Measurements from ENCODE around the gene CARD11. TPM values are rescaled to one million over a fixed set of nuclear protein-coding genes. Genes with fewer than 3 reads are reported as not detected.
"Not testable (repeated sequence)": the region's sequence is repeated elsewhere in the genome, so short reads cannot be mapped to it uniquely, and the experiment has no call there.

The CARD11 gene
- total RNA-seq, 1 donor from 2014 or later: 3.9 TPM

DNA sequence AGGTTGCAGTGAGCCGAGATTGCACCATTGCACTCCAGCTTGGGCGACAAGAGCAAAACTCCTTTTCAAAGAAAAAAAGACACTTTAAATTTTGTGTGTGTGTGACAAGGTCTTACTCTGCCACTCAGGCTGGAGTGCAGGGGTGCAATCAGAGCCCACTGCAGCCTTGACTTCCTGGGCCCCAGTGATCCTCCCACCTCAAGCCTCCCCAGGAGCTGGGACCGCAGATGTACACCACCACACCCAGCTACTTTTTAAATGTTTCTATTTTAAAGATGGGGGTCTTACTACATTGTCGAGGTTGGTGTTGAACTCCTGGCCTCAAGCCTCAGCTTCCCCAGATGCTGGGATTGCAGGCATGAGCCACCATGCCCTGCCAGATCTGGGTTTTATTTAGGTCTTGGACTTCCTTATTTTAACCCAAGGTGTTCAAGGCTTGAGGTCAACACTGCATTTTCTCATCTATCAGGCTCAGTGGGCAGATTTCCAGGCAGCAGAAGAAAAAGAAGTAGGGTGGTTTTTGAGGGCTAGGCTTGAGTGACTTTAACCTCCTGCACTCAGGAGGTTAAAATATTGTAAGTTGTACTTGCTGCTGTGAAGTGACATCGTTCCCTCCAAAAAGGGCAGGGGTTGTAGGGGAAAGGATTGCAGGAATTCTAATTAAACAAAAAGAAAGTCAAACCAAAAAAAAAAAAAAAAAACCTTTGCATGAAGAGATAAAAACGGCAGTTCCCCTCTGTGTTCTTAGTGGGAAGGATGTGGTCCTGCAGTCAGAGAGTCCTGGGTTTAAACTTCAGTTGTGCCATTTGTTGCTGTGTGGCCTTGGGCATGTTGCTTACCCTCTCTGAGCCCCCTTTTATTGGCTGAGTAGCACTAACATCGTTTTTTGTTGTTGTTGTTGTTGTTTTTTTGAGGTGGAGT, 71.5 kb downstream of the CARD11 start:
- peak; percentile 5 for DNase-seq (ENCODE audit: low spot score)
- ATAC-seq: no peak
- intact Hi-C loops (cut with DNase I): no loop called here

DNA sequence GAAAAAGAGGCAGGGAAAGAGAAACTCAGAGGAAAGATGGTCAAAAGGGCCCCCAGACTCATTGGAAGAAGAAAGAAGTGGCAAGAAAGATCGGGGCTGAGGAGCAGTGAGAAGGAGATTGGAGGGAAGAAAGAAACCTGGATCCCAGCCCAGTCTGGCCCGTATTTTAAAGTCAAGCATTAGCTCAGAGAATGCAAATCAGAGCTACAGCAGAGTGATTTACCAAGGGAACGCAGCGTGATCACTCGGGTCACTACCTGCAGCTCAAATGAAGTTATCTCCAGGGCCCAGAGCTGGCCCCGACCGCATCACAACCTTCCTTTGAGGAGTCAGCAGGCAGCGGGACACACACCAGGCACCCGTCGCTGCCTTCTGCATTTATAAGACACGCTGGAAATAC, 72.8 kb downstream of the CARD11 start:
- intact Hi-C loops (cut with DNase I): no loop called here
- no peak for ATAC-seq
- peak; percentile 8 for DNase-seq (ENCODE audit: low spot score)

DNA sequence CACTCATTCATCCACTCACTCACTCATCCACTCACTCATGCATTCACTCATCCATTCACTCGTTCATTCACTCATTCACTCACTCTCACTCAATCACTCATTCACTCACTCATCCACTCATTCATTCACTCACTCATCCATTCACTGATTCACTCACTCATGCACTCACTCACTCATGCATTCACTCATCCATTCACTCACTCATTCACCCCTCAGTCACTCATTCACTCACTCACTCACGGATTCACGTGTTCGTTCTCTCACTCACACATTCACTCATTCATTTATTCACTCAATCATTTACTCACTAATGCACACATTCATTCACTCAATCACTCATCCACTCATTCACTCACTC, 73.4 kb downstream of the CARD11 start:
- no peak for ATAC-seq
- intact Hi-C loops (cut with DNase I): no loop called here
- no peak for DNase-seq (ENCODE audit: low spot score)

DNA sequence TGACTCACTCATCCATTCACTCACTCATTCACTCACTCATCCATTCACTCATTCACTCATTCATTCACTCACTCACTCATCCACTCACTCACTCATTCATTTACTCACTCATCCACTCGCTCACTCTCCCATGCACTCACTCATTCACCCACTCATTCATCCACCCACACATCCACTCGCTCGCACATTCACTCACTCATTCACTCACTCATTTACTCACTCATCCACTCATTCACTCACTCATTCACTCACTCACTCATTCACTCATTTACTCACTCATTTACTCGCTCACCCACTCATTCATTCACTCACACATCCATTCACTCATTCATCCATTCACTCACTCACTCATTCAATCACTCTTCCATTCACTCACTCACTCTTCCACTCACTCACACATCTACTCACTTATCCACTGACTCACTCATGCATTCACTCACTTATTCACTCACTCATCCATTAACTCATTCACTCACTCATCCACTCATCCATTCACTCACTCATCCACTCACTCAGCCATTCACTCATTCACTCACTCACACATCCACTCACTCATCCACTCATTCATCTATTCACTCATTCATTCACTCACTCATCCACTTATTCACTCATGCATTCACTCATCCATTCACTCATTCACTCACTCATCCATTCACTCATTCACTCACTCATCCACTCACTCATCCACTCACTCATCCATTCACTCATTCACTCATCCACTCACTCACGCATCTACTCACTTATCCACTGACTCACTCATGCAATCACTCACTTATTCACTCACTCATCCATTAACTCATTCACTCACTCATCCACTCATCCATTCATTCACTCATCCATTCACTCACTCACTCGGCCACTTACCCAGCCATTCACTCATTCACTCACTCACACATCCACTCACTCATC, 74.0 kb downstream of the CARD11 start:
- ATAC-seq: no peak
- intact Hi-C loops (cut with DNase I): no loop called here
- peak; percentile 9 for DNase-seq (ENCODE audit: low spot score)

DNA sequence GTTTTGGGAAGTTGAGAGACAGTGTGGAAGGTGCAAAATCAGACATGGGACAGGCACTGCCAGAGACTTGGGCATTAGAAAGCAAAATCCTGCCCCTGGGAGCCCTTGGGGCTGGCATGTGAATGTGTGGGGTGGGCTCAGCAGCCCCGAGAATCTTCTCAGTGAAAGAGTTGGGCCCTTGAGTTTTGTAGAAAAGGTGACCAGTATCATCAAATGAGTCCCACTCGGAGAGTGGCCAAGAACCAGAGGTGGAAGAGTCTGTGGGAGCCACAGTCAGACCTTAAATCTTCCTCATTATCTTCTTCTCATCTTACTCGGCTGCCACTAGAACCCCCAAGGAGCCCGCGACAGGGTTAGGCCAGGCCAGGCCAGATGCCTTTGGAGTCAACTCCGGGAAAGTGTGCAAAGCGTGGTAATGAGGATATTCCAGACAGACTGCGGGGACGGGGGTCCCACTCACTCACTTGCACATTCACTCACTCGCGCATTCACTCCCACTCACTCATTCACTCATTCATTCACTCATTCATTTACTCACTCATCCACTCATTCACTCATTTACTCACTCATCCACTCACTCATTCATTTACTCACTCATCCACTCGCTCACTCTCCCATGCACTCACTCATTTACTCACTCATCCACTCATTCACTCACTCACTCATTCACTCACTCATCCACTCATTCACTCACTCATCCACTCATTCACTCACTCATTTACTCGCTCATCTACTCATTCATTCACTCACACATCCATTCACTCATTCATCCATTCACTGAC, 74.9 kb downstream of the CARD11 start:
- intact Hi-C loops (cut with DNase I): no loop called here
- no peak for ATAC-seq
- peak; percentile 13 for DNase-seq (ENCODE audit: low spot score)

DNA sequence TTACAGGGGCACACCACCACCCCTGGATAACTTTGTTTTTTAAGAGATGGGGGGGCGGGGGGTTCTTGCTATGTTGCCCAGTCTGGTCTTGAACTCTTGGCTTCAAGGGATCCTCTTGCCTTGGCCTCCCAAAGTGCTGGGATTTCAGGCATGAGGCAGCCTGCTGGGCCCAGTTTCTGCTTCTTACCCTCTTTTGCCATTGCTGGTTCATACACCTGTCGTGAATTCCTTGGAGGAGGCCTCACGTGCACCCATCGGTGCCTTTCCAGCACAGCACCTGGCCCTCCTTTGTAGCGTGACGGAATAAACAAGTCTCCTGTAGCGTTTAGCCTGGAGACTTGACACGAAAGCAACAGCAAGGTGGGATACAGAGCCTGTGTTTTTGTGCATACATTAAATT, 75.5 kb downstream of the CARD11 start:
- peak; percentile 6 for DNase-seq (ENCODE audit: low spot score)
- intact Hi-C loops (cut with DNase I): no loop called here
- ATAC-seq: no peak

DNA sequence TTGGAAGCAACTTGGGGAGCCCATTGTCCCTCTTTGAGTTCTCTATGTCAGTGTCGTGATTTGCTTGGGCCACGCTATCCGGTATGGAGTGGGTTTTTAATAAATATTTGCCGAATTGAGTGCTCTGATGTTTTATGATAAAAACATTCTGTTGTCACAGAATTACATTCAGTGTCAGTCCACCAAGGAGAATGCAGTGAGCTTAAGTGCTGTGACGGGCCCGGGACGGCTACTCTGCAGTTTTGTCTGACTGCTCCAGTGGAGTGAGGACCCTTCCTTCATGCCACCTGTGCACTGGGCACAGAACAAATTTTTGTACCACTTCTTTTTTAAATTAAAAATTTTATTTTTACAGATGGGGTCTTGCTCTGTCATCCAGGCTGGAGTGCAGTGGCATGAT, 76.0 kb downstream of the CARD11 start:
- DNase-seq (ENCODE audit: low spot score): peak; percentile 17
- intact Hi-C loops (cut with DNase I): no loop called here
- no peak for ATAC-seq

DNA sequence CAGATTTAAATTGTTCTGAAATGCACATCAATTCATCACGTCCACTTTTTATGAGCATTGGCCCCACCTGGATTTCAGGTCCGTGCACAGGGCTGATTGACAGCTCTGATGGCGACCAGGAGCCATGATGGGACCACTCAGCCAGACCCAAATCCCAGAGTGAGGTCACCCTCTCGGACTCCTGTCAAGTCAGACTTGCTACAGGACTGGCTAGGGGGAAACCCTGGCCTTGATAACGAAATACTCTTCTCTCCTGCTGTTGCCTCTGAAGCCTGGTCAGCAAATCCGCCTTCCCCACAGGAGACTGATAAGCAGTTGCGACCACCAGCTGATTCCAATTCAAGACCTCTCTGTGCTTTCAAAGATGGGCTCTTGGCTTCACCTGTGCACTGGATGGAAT, 76.4 kb downstream of the CARD11 start:
- ATAC-seq: no peak
- DNase-seq (ENCODE audit: low spot score): peak; percentile 23
- intact Hi-C loops (cut with DNase I): no loop called here

DNA sequence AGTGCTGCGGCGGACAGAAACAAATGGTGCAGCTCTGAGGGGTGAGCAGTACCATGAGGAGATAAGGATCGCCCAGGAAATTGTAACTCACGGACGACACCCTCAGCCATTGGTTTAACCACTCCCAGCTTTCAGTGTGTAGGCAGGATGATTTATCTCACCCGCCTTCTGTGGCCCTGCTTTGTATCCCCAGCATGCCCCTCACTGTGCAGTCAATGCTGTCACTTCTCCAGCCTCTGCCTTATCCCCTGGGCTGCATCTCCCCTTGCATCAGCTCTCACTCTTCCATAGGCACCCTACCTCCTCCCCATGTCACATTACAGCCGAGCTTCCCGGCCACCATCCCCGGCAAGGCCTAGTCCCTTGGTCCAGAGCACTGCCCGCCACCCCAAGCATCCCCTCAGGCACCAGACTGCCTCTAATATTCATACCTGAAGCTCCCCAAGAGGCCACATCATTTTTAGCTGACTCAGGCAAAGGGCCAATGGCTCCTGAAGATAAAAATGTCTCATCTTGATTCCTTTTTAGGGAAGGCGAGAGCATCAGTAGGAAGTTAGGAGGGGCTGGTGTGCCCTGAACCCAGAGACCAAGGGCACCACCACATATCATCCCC, 77.1 kb downstream of the CARD11 start:
- DNase-seq (ENCODE audit: low spot score): peak; percentile 12
- no peak for ATAC-seq
- intact Hi-C loops (cut with DNase I): no loop called here

DNA sequence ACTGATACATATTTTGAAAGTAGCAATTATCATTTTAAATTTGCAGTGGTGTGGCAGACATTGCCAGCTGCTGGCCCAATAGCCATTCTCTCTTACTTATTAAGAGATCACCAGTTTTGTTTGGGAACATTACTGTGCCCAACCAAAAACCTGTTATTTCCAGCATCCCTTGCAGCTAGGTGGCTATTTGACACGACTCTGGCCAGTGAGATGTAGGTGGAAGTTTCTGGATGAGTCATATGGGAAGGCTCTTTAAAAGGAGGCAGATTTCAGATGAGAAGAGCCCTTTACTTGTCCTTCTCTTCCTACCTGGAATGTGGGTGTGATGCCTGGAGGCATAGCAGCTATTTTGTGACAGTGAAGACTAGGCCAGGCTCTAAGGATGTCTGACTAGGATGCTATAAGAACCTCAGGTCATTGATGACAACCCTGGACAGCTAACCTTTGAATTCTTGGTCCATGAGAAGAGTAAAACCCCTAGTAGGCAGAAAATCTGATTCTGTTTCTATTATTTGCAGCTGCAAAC, 77.9 kb downstream of the CARD11 start:
- DNase-seq (ENCODE audit: low spot score) (no peak), ATAC-seq (no peak)
- intact Hi-C loops (cut with DNase I): no loop called here

DNA sequence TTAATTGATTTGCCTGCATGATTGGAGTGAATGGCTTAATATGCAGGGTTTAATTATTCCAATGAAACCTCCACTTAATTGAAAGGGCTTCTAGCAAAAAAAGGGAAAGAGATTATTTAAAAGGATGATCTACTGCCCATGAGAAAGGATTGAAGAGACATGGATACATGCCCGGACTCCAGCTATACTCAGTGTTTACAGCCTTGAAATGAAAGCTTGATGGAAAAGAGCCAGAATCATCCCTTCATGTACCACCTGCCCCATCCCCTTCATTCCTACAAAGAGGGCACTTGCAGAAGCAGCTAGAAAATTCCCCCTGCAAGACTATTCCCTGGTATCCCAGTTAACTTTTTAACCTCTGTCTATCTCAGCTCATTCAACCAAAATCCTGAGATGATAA, 78.4 kb downstream of the CARD11 start:
- intact Hi-C loops (cut with DNase I): no loop called here
- DNase-seq (ENCODE audit: low spot score) (no peak), ATAC-seq (no peak)

DNA sequence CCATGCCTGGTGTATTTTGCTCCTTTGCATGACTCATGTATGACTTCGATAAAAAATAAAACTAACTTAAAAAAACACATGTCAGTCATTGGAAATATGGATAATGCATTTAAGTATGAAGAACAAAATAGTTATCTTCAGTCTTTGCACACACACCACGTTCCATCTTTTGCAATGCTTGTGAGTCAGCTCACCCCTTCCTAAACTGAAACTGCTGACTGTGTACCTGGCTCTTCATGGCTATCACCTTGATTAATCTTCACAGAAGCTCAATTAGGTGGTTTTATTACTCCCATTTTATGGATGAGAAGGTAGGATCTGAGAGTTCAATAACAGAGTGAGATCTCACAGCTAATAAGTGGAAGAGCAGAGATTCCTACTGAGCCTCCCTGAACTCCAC, 79.5 kb downstream of the CARD11 start:
- DNase-seq (ENCODE audit: low spot score): no peak
- intact Hi-C loops (cut with DNase I): no loop called here
- no peak for ATAC-seq

DNA sequence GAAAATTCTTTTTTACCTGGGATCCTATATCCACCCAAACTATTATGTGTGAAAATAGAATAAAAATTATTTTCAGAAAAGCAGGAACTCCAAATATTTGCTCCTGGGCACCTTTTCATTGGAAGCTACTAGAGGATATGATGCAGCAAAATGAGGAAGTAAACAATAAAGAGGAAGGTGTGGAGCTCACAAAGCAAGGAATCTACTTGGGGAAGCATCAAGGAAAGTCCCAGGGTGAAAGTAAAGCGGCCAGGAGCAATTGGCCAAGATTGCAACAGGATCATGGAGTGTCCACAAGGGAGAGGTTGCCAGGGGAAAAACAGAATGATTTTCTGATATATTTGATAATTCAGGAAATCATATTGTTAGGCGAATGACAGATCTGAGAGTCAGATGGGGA, 80.8 kb downstream of the CARD11 start:
- intact Hi-C loops (cut with DNase I): no loop called here
- DNase-seq (ENCODE audit: low spot score): no peak
- no peak for ATAC-seq

DNA sequence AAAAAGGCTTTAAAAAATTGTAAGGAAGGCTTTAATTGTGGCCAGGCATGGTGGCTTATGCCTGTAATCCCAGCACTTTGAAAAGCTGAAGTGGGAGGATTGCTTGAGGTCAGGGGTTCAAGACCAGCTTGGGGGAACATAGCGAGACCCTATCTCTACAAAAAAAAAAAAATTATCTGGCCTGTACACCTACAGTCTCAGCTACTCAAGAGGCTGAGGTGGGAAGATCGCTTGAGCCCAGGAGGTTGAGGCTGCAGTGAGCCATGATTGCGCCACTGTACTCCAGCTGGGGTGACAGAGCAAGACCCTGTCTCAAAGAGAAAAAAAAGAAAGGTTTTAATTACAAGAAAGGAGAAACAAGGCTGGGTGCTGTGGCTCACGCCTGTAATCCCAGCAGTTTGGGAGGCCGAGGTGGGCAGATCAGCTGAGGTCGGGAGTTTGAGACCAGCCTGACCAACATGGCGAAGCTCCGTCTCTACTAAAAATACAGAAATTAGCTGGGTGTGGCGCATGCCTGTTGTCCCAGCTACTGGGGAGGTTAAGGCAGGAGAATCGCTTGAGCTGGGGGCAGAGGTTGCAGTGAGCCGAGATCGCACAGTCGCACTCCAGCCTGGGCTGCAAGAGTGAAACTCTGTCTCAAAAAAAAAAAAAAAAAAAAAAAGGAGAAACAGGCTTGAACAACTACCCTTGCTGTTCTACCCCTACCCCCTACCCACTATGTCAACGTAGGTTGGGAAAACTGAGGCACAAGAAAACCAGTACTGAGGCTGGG, 83.7 kb downstream of the CARD11 start:
- ATAC-seq (no peak), DNase-seq (ENCODE audit: low spot score) (peak; percentile 10)
- intact Hi-C loops (cut with DNase I): no loop called here

DNA sequence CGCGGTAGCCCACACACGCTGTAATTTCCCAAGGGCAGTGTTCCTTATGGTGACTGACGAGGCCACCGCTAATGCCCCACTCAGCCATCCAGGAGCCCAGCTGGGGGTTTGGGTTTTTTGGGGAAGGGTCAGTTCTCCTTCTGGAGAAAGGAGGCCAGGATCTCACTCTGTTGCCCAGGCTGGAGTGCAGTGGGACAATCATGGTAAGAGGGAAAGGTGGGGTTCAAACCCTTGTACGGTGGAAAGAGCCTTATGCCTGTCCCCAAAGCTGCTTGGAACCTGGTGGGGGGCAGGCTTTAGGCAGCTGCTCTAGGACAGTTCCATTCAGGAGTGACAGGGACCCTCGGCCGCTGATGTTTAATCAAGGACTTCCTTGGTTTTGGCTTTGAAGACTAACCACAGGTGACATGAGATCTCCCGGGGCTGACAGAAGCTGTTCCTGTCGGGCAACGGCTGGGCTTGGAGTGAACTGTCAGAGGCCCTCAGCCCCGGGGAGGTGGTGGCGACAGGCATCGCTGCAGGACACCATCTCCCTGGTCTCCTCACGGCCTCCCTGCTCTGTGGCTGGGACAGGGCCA, 84.5 kb downstream of the CARD11 start:
- intact Hi-C loops (cut with DNase I): no loop called here
- DNase-seq (ENCODE audit: low spot score) (peak; percentile 37), ATAC-seq (no peak)

DNA sequence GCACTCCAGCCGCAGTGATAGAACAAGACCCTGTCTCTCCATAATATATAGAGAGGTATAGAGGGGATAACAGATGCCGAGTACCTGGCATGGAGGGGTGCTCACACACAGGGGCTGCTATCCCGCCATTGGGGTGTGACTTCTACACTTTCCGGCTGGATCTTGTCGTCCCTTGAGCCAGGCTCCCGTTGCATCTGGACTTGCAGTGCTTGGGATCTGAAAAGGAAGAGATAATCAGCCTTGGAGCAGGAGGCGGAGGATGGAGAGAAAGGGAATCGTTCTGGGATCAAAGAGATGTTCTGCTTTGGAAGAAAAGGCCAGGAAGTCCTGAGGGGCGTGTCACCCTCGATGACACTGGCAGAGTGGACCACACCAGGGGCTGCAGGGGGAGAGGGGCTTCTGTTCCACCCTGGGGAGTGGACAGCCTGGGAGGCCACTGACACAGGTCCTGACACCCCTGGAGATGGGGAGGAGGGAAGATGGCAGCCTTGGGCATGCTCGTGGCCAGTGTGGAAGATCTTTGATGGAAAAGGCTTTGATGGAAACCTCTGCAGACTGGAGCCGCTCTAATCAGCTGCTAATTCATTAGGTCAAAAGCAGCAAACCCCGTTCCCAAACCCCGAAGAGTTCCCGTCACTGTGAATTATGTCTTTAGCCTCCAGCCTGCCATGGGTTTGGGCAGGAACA, 85.1 kb downstream of the CARD11 start:
- DNase-seq (ENCODE audit: low spot score) (peak; percentile 28), ATAC-seq (no peak)

DNA sequence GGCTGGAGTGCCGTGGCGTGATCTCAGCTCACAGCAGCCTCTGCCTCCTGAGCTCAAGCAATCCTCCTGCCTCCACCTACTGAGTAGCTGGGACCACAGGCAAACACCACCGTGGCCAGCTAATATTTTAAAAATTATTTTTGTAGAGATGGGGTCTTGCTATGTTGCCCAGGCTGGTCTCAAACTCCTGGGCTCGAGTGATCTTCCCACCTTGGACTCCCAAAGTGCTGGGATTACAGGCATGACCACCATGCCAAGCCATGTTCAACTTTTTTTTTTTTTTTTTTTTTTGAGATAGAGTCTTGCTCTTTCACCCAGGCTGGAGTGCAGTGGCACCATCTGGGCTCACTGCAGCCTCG, 86.3 kb downstream of the CARD11 start:
- DNase-seq (ENCODE audit: low spot score); intact Hi-C loops (cut with DNase I); ATAC-seq: not testable (repeated sequence)

More for the DNA sequence above, 85.1 kb downstream of the CARD11 start:
- intact Hi-C loops (cut with DNase I): no loop called here
